Activated CD8-positive, alpha-beta T cell treated with anti-CD3 and anti-CD28 coated beads for 36 hours (primary cell): ENCODE data around the gene HSBP1L1. TPM values are rescaled to one million over a fixed set of nuclear protein-coding genes. Genes with fewer than 3 reads are reported as not detected.

Source experiments
- ATAC-seq: fragments of 200-7000 bp; cut with Tn5 transposase; one replicate; pipeline ENCODE4 v1.10.0; 2021; ENCODE audit warnings: mild to moderate bottlenecking, moderate library complexity
- CTCF ChIA-PET: fragments of 350-600 bp; sonication (Branson Sonifier 250); formaldehyde crosslinking; loops from one replicate; lab custom pipeline; 2021; ENCODE audit warnings: antibody characterized with exemption; lab: Charles Lee
- POLR2A ChIA-PET: fragments of 350-600 bp; sonication (Branson Sonifier 250); formaldehyde crosslinking; loops from one replicate; lab custom pipeline; 2021; ENCODE audit warnings: antibody characterized with exemption; lab: Charles Lee
- DNase-seq: peaks from one replicate; pipeline ENCODE4 v3.0.0-alpha.2; 2020
- H3K27ac Mint-ChIP-seq: one replicate; pipeline ENCODE4 v1.8.0; 2021; ENCODE audit warnings: mild to moderate bottlenecking, mixed read lengths
- H3K27me3 Mint-ChIP-seq: one replicate; pipeline ENCODE4 v1.8.0; 2021; ENCODE audit warnings: mixed read lengths
- H3K36me3 Mint-ChIP-seq: one replicate; pipeline ENCODE4 v1.8.0; 2021; ENCODE audit warnings: low read depth, mixed read lengths
- H3K4me1 Mint-ChIP-seq: one replicate; pipeline ENCODE4 v1.8.0; 2021; ENCODE audit warnings: low read depth, mixed read lengths
- H3K4me3 Mint-ChIP-seq: one replicate; pipeline ENCODE4 v1.8.0; 2021; ENCODE audit warnings: mild to moderate bottlenecking, moderate library complexity, mixed read lengths
- H3K9me3 Mint-ChIP-seq: one replicate; pipeline ENCODE4 v1.8.0; 2021; ENCODE audit warnings: mixed read lengths
- CTCF ChIP-seq: fragments of 200-600 bp; IDR thresholded peaks from one replicate; pipeline ENCODE4 v1.8.0; 2022; ENCODE audit warnings: antibody characterized with exemption, mild to moderate bottlenecking
- intact Hi-C: fragments of 100-400 bp; cut with micrococcal nuclease; formaldehyde crosslinking; loops from one replicate; pipeline ENCODE4 v1.10.0; 2022
- total RNA-seq, 2 experiments: library from RNA; stranded (reverse); gene quantifications; one replicate each; pipeline ENCODE4 v1.2.3, GENCODE V29; 2021

The HSBP1L1 gene
- total RNA-seq, 2 experiments from 2014 or later = 5.1 TPM

DNA sequence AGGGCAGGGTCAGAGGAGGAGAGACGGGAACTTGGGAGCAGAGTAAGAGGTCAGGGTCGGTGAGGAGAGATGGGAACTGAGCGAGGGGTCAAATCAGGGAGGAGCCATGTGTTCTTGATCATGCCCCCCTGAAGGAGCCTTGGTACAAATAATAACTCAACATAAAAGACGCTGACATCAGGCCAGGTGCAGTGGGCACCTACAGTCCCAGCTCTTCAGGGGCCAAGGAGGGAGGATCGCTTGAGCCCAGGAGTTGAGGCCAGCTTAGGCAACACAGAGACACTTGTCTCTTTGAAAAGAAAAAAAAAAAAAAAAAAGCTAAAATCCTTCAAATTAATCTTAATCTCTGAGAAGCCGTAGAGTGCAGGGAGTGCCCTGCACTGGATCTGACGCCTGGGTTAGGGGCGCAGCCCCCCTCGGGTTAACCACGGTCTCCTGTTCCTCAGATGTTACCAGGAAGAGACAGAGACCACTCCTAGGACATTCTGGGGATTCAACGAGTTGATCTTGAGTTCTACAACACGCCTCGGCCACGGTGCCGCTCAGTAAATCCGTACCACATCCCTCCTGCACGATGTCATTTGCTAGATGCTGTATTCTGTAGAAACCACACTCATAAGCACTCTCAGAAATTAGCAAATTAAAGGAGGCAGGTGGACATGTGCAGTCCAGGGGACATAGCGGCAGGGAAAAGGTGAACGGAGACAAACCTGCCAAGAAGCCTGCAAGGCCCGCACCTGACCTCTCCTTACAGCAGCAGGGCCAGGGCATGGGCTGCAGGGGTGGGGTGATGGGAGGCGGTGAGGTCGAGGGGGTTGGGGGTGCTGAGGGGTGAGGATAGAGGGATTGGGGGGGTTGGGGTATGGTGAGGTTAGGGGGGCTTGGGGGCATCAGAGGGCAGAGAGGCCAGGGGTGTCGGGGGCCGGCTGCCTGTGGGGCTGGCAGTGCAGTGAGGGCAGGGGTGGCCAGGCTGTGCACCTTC, 42.2 kb upstream of the HSBP1L1 start:
- POLR2A ChIA-PET = no interaction called here
- H3K27ac Mint-ChIP-seq = no peak overlapping the region
- H3K4me1 Mint-ChIP-seq = no peaks in the 10 kb centered on the region
- no peaks in the 10 kb centered on the region for H3K27me3 Mint-ChIP-seq
- DNase-seq = no peak
- intact Hi-C loops = no loop called here
- H3K36me3 Mint-ChIP-seq = peaks cover 17% of the 10 kb centered on the region
- no peak overlapping the region for H3K4me3 Mint-ChIP-seq
- no peaks in the 10 kb centered on the region for H3K9me3 Mint-ChIP-seq
- no peak for ATAC-seq
- CTCF ChIA-PET = no interaction called here
- TF ChIP-seq CTCF = no peak

- Mint-ChIP-seq H3K27ac (no peak overlapping the region), H3K4me3 (no peak overlapping the region), H3K9me3 (no peaks in the 10 kb centered on the region), H3K27me3 (no peaks in the 10 kb centered on the region), H3K4me1 (no peaks in the 10 kb centered on the region), H3K36me3 (peaks cover 19% of the 10 kb centered on the region)
- ChIA-PET POLR2A (no interaction called here), CTCF (no interaction called here)
- ATAC-seq (no peak), DNase-seq (no peak)
- no peak for TF ChIP-seq CTCF
- intact Hi-C loops = no loop called here
Measured at GRCh38 chr18:79922971-79923411, 41.5 kb upstream of the HSBP1L1 start.

- ATAC-seq (no peak), DNase-seq (no peak)
- Mint-ChIP-seq H3K27me3 (no peaks in the 10 kb centered on the region), H3K27ac (no peak overlapping the region), H3K36me3 (peaks cover 25% of the 10 kb centered on the region), H3K9me3 (peaks cover 7% of the 10 kb centered on the region), H3K4me1 (no peaks in the 10 kb centered on the region), H3K4me3 (no peak overlapping the region)
- TF ChIP-seq CTCF = no peak
- intact Hi-C loops = no loop called here
- POLR2A ChIA-PET = no interaction called here
- CTCF ChIA-PET = no interaction called here
Measured at GRCh38 chr18:79923896-79924585, 40.4 kb upstream of the HSBP1L1 start.

GRCh38 chr18:79924814-79925731, 39.4 kb upstream of the HSBP1L1 start:
- no peak overlapping the region for H3K4me3 Mint-ChIP-seq
- no peak overlapping the region for H3K27ac Mint-ChIP-seq
- H3K4me1 Mint-ChIP-seq = no peaks in the 10 kb centered on the region
- H3K27me3 Mint-ChIP-seq = no peaks in the 10 kb centered on the region
- H3K36me3 Mint-ChIP-seq = peaks cover 35% of the 10 kb centered on the region
- intact Hi-C loops = no loop called here
- ChIA-PET POLR2A (interaction anchor here (0.6 kb wide), 2 partner anchors 14 to 17 kb away, joined by 3 read pairs; no protein-coding TSS in a partner anchor), CTCF (no interaction called here)
- ATAC-seq = no peak
- DNase-seq = no peak
- no peak for TF ChIP-seq CTCF
- peaks cover 16% of the 10 kb centered on the region for H3K9me3 Mint-ChIP-seq
